WERI-Rb-1 (cell line): ENCODE measurements around the gene CD28.
"Not testable (repeated sequence)": the region's sequence is repeated elsewhere in the genome, so short reads cannot be mapped to it uniquely, and the experiment has no call there.

Source experiments
- DNase-seq: peaks from one replicate; pipeline ENCODE4 v3.0.0-alpha.2; 2020
- H3K27ac ChIP-seq: fragments of 250-450 bp; sonication (Bioruptor Pico); 2 replicates; pipeline ENCODE4 v1.5.1; 2020; ENCODE audit warnings: mild to moderate bottlenecking, moderate library complexity
- H3K27me3 ChIP-seq: fragments of 250-450 bp; sonication (Bioruptor Pico); 2 replicates; pipeline ENCODE4 v1.5.1; 2021; ENCODE audit warnings: mild to moderate bottlenecking, low read depth, moderate library complexity; ENCODE audit not compliant: insufficient read depth, severe bottlenecking
- H3K36me3 ChIP-seq: fragments of 250-450 bp; sonication (Bioruptor Pico); 2 replicates; pipeline ENCODE4 v1.5.1; 2020; ENCODE audit warnings: mild to moderate bottlenecking, moderate library complexity
- H3K4me3 ChIP-seq: 2 replicates; pipeline ENCODE4 v1.5.1; 2011; ENCODE audit warnings: low read depth, mild to moderate bottlenecking, control low read depth, low read length
- H3K9me3 ChIP-seq: fragments of 250-450 bp; sonication (Bioruptor Pico); 2 replicates; pipeline ENCODE4 v1.5.1; 2021; ENCODE audit warnings: mild to moderate bottlenecking, moderate library complexity; ENCODE audit not compliant: severe bottlenecking
- CTCF ChIP-seq: IDR thresholded peaks from 2 replicates; pipeline ENCODE4 v1.5.1; 2011; ENCODE audit warnings: low read depth, mild to moderate bottlenecking, control low read depth, inconsistent platforms, low read length

The CD28 gene

GRCh38 chr2:203763938-203764664, 57.7 kb downstream of the CD28 start:
- Histone ChIP-seq H3K9me3 (no peaks in the 10 kb centered on the region), H3K27me3 (no peaks in the 10 kb centered on the region), H3K36me3 (no peaks in the 10 kb centered on the region), H3K4me3 (no peak overlapping the region), H3K27ac (no peak overlapping the region)
- TF ChIP-seq CTCF: no peak
- no peak for DNase-seq

GRCh38 chr2:203772456-203773165, 66.2 kb downstream of the CD28 start:
- no peak for DNase-seq
- Histone ChIP-seq H3K4me3 (no peak overlapping the region), H3K27ac (no peak overlapping the region), H3K9me3 (no peaks in the 10 kb centered on the region), H3K27me3 (no peaks in the 10 kb centered on the region), H3K36me3 (no peaks in the 10 kb centered on the region)
- TF ChIP-seq CTCF: no peak

GRCh38 chr2:203774760-203775159, 68.3 kb downstream of the CD28 start:
- no peaks in the 10 kb centered on the region for H3K27me3 ChIP-seq
- H3K27ac ChIP-seq: no peak overlapping the region
- no peaks in the 10 kb centered on the region for H3K36me3 ChIP-seq
- H3K4me3 ChIP-seq: no peak overlapping the region
- peaks cover 2% of the 10 kb centered on the region for H3K9me3 ChIP-seq
- no peak for TF ChIP-seq CTCF
- no peak for DNase-seq

GRCh38 chr2:203775684-203776083, 69.2 kb downstream of the CD28 start:
- Histone ChIP-seq H3K9me3 (peaks cover 2% of the 10 kb centered on the region), H3K27ac (no peak overlapping the region), H3K4me3 (no peak overlapping the region), H3K27me3 (no peaks in the 10 kb centered on the region), H3K36me3 (no peaks in the 10 kb centered on the region)
- no peak for DNase-seq
- no peak for TF ChIP-seq CTCF

GRCh38 chr2:203777030-203777429, 70.6 kb downstream of the CD28 start:
- Histone ChIP-seq H3K36me3 (no peaks in the 10 kb centered on the region), H3K27me3 (no peaks in the 10 kb centered on the region), H3K9me3 (peaks cover 2% of the 10 kb centered on the region), H3K27ac (no peak overlapping the region), H3K4me3 (no peak overlapping the region)
- TF ChIP-seq CTCF: no peak
- DNase-seq: no peak

GRCh38 chr2:203779477-203780073, 73.1 kb downstream of the CD28 start:
- H3K27ac ChIP-seq, H3K27me3 ChIP-seq, H3K36me3 ChIP-seq, H3K9me3 ChIP-seq, H3K4me3 ChIP-seq, DNase-seq: not testable (repeated sequence)
